SK-N-SH treated with all-trans-retinoic acid at 6 μM for 48 hours (cell line): ENCODE measurements around the gene DSC1.

Source experiments
- ATAC-seq: fragments of 200-7000 bp; cut with Tn5 transposase; 3 replicates; pipeline ENCODE4 v1.9.1; 2020; ENCODE audit warnings: mild to moderate bottlenecking, moderate library complexity
- ARNTL ChIP-seq: fragments of 450-650 bp; formaldehyde crosslinking; IDR thresholded peaks from 2 replicates; pipeline ENCODE4 v1.5.0; 2020; ENCODE audit warnings: low read depth, mild to moderate bottlenecking, moderate library complexity, borderline replicate concordance
- BACH2 ChIP-seq: fragments of 250-450 bp; sonication (Bioruptor Pico); IDR thresholded peaks from 2 replicates; pipeline ENCODE4 v1.9.0; 2021; ENCODE audit warnings: mild to moderate bottlenecking, borderline replicate concordance
- CREB5 ChIP-seq: fragments of 250-450 bp; sonication (Bioruptor Pico); IDR thresholded peaks from 2 replicates; pipeline ENCODE4 v1.5.1; 2020; ENCODE audit warnings: low read depth, mild to moderate bottlenecking, moderate library complexity
- CSDC2 ChIP-seq: fragments of 250-450 bp; sonication (Bioruptor Pico); IDR thresholded peaks from 2 replicates; pipeline ENCODE4 v1.5.0; 2020; ENCODE audit warnings: mild to moderate bottlenecking, moderate library complexity
- CSRNP3 ChIP-seq: fragments of 250-450 bp; sonication (Bioruptor Pico); IDR thresholded peaks from 2 replicates; pipeline ENCODE4 v1.5.1; 2021; ENCODE audit warnings: mild to moderate bottlenecking, moderate library complexity
- ESRRG ChIP-seq: fragments of 250-450 bp; sonication (Bioruptor Pico); IDR thresholded peaks from 2 replicates; pipeline ENCODE4 v1.6.1; 2021; ENCODE audit warnings: mild to moderate bottlenecking
- GLIS3 ChIP-seq: fragments of 250-450 bp; sonication (Bioruptor Pico); IDR thresholded peaks from 2 replicates; pipeline ENCODE4 v1.5.0; 2020; ENCODE audit warnings: mild to moderate bottlenecking, moderate library complexity
- OSR1 ChIP-seq: fragments of 250-450 bp; sonication (Bioruptor Pico); IDR thresholded peaks from 2 replicates; pipeline ENCODE4 v1.8.0; 2022; ENCODE audit warnings: moderate library complexity, mild to moderate bottlenecking, inconsistent platforms
- PPARA ChIP-seq: fragments of 250-450 bp; sonication (Bioruptor Pico); IDR thresholded peaks from 2 replicates; pipeline ENCODE4 v1.5.0; 2020; ENCODE audit warnings: mild to moderate bottlenecking, borderline replicate concordance
- RARB ChIP-seq: fragments of 250-450 bp; sonication (Bioruptor Pico); IDR thresholded peaks from 2 replicates; pipeline ENCODE4 v1.8.0; 2021; ENCODE audit warnings: mild to moderate bottlenecking, moderate library complexity
- TCF4 ChIP-seq: fragments of 250-450 bp; sonication (Bioruptor Pico); IDR thresholded peaks from 2 replicates; pipeline ENCODE4 v1.8.0; 2021; ENCODE audit warnings: mild to moderate bottlenecking, moderate library complexity, borderline replicate concordance
- TOX ChIP-seq: fragments of 250-450 bp; sonication (Bioruptor Pico); IDR thresholded peaks from 2 replicates; pipeline ENCODE4 v1.8.0; 2021; ENCODE audit warnings: mild to moderate bottlenecking, moderate library complexity, borderline replicate concordance
- ZC3H10 ChIP-seq: fragments of 250-450 bp; sonication (Bioruptor Pico); IDR thresholded peaks from 2 replicates; pipeline ENCODE4 v1.5.1; 2021; ENCODE audit warnings: mild to moderate bottlenecking, moderate library complexity
- ZFP3 ChIP-seq: fragments of 250-450 bp; sonication (Bioruptor Pico); IDR thresholded peaks from 2 replicates; pipeline ENCODE4 v1.5.0; 2020; ENCODE audit warnings: mild to moderate bottlenecking, moderate library complexity
- ZNF565 ChIP-seq: fragments of 450-650 bp; formaldehyde crosslinking; conservative IDR thresholded peaks from 2 replicates; pipeline ENCODE4 v1.5.0; 2020; ENCODE audit warnings: low read depth, mild to moderate bottlenecking, moderate library complexity
- ZNF70 ChIP-seq: fragments of 450-650 bp; formaldehyde crosslinking; IDR thresholded peaks from 2 replicates; pipeline ENCODE4 v1.5.0; 2020; ENCODE audit warnings: mild to moderate bottlenecking, moderate library complexity
- ZNF8 ChIP-seq: fragments of 450-650 bp; formaldehyde crosslinking; IDR thresholded peaks from 2 replicates; pipeline ENCODE4 v1.5.0; 2020; ENCODE audit warnings: mild to moderate bottlenecking, moderate library complexity
- TF ChIP-seq, protein P1 (sequence below): fragments of 250-450 bp; sonication (Bioruptor Pico); IDR thresholded peaks from 2 replicates; pipeline ENCODE4 v1.8.0; 2021; ENCODE audit warnings: low read depth, mild to moderate bottlenecking, moderate library complexity, borderline replicate concordance
- TF ChIP-seq, protein P2 (sequence below): fragments of 250-450 bp; sonication (Bioruptor Pico); IDR thresholded peaks from 2 replicates; pipeline ENCODE4 v1.5.0; 2020; ENCODE audit warnings: mild to moderate bottlenecking, moderate library complexity
- TF ChIP-seq, protein P3 (sequence below): fragments of 250-450 bp; sonication (Bioruptor Pico); IDR thresholded peaks from 2 replicates; pipeline ENCODE4 v1.8.0; 2020; ENCODE audit warnings: mild to moderate bottlenecking, moderate library complexity, borderline replicate concordance

The DSC1 gene

DNA sequence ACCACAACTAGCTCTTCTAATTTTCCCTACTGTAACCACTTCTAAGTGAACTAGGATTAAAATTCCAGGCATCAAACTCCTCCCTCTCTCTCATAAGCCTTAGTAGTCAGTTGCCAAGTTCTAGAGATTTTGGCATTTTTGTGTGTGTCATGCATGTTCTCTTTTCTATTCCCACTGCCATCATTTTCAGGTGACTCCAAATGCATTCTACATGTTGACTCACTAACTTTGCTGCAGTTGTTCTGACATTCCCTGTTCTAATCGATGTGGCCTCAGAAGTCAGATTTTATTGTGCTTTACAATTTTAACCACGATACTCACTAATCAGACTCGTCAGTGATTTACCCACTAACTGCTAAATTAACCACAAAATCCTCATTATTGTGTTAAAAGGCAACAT lies 13.3 kb downstream of the DSC1 start:
- ATAC-seq: no peak
- TF ChIP-seq, protein P1, sequence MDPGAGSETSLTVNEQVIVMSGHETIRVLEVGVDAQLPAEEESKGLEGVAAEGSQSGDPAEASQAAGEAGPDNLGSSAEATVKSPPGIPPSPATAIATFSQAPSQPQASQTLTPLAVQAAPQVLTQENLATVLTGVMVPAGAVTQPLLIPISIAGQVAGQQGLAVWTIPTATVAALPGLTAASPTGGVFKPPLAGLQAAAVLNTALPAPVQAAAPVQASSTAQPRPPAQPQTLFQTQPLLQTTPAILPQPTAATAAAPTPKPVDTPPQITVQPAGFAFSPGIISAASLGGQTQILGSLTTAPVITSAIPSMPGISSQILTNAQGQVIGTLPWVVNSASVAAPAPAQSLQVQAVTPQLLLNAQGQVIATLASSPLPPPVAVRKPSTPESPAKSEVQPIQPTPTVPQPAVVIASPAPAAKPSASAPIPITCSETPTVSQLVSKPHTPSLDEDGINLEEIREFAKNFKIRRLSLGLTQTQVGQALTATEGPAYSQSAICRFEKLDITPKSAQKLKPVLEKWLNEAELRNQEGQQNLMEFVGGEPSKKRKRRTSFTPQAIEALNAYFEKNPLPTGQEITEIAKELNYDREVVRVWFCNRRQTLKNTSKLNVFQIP (CRISPR knock-in tag): no peak
- TF ChIP-seq ARNTL (CRISPR knock-in tag): no peak
- TF ChIP-seq ZNF565 (CRISPR knock-in tag): no peak
- no peak for TF ChIP-seq CSDC2 (CRISPR knock-in tag)
- TF ChIP-seq ZFP3 (CRISPR knock-in tag): no peak
- TF ChIP-seq, protein P2, sequence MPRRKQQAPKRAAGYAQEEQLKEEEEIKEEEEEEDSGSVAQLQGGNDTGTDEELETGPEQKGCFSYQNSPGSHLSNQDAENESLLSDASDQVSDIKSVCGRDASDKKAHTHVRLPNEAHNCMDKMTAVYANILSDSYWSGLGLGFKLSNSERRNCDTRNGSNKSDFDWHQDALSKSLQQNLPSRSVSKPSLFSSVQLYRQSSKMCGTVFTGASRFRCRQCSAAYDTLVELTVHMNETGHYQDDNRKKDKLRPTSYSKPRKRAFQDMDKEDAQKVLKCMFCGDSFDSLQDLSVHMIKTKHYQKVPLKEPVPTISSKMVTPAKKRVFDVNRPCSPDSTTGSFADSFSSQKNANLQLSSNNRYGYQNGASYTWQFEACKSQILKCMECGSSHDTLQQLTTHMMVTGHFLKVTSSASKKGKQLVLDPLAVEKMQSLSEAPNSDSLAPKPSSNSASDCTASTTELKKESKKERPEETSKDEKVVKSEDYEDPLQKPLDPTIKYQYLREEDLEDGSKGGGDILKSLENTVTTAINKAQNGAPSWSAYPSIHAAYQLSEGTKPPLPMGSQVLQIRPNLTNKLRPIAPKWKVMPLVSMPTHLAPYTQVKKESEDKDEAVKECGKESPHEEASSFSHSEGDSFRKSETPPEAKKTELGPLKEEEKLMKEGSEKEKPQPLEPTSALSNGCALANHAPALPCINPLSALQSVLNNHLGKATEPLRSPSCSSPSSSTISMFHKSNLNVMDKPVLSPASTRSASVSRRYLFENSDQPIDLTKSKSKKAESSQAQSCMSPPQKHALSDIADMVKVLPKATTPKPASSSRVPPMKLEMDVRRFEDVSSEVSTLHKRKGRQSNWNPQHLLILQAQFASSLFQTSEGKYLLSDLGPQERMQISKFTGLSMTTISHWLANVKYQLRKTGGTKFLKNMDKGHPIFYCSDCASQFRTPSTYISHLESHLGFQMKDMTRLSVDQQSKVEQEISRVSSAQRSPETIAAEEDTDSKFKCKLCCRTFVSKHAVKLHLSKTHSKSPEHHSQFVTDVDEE (CRISPR knock-in tag): no peak
- no peak for TF ChIP-seq ZC3H10 (CRISPR knock-in tag)
- TF ChIP-seq ESRRG (CRISPR knock-in tag): no peak
- TF ChIP-seq RARB (CRISPR knock-in tag): no peak
- no peak for TF ChIP-seq CSRNP3 (CRISPR knock-in tag)
- no peak for TF ChIP-seq GLIS3 (CRISPR knock-in tag)
- no peak for TF ChIP-seq CREB5
- TF ChIP-seq, protein P3, sequence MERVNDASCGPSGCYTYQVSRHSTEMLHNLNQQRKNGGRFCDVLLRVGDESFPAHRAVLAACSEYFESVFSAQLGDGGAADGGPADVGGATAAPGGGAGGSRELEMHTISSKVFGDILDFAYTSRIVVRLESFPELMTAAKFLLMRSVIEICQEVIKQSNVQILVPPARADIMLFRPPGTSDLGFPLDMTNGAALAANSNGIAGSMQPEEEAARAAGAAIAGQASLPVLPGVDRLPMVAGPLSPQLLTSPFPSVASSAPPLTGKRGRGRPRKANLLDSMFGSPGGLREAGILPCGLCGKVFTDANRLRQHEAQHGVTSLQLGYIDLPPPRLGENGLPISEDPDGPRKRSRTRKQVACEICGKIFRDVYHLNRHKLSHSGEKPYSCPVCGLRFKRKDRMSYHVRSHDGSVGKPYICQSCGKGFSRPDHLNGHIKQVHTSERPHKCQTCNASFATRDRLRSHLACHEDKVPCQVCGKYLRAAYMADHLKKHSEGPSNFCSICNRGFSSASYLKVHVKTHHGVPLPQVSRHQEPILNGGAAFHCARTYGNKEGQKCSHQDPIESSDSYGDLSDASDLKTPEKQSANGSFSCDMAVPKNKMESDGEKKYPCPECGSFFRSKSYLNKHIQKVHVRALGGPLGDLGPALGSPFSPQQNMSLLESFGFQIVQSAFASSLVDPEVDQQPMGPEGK: no peak
- no peak for TF ChIP-seq OSR1
- TF ChIP-seq PPARA: no peak
- TF ChIP-seq TCF4 (CRISPR knock-in tag): no peak
- no peak for TF ChIP-seq TOX (CRISPR knock-in tag)
- no peak for TF ChIP-seq ZNF70 (CRISPR knock-in tag)
- TF ChIP-seq, all 23 proteins: peak for 0

- no peak for ATAC-seq
- TF ChIP-seq ZNF565 (CRISPR knock-in tag): no peak
- TF ChIP-seq BACH2: no peak
- no peak for TF ChIP-seq ESRRG (CRISPR knock-in tag)
- no peak for TF ChIP-seq TCF4 (CRISPR knock-in tag)
- TF ChIP-seq RARB (CRISPR knock-in tag): no peak
- TF ChIP-seq TOX (CRISPR knock-in tag): no peak
- no peak for TF ChIP-seq ZC3H10 (CRISPR knock-in tag)
- TF ChIP-seq ARNTL (CRISPR knock-in tag): no peak
These were observed 14.1 kb downstream of the DSC1 start for GRCh38 chr18:31148600-31148999.

DNA sequence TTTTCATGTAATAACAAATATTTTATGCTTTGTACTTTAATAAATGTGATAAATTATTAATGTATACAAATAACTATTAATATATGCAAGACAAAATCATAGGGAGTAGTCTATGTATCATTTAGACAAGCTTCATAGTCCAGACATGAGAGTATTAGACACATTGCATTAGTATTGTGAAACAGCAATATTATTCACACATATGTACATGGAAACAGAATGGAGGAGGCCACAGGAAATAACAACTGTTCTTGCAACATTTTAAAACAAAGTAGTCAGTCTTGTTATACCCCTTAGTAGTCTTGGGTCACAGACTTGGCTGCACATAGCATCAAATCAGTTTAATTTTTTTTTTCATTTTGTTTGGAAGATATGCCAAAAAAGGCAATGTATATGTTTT lies 15.8 kb downstream of the DSC1 start:
- TF ChIP-seq, protein P1 (CRISPR knock-in tag): no peak
- TF ChIP-seq ZNF8 (CRISPR knock-in tag) (no peak), ZNF565 (CRISPR knock-in tag) (no peak)
- no peak for ATAC-seq
